HCT116 (cell line): ENCODE data around the gene EYA2. TPM values are rescaled to one million over a fixed set of nuclear protein-coding genes. Genes with fewer than 3 reads are reported as not detected.

Experiments used
- ATAC-seq: fragments of 200-7000 bp; cut with Tn5 transposase; 2 replicates; pipeline ENCODE4 v1.9.1; 2020; ENCODE audit warnings: mild to moderate bottlenecking, moderate library complexity
- BruUV-seq: library from RNA; stranded (reverse); fragments of 400-500 nt; replicated peaks from 2 replicates; lab custom pipeline; 2021; lab: Mats Ljungman, UMichigan
- CTCF ChIA-PET: fragments of 300-600 bp; sonication (Branson Sonifier 250); formaldehyde crosslinking; loops from one replicate; lab custom pipeline; 2021; ENCODE audit warnings: antibody characterized with exemption; lab: Charles Lee
- POLR2A ChIA-PET: fragments of 300-600, 350-600 bp; sonication (Branson Sonifier 250); formaldehyde crosslinking; loops from one replicate; lab custom pipeline; 2021; ENCODE audit warnings: antibody characterized with exemption; lab: Charles Lee
- RAD21 ChIA-PET, 2 experiments: fragments of 300-600 bp; sonication (Branson Sonifier 250); formaldehyde crosslinking; loops; one replicate each; lab custom pipeline; 2023; ENCODE audit warnings: low total read pairs in 2 of 2; ENCODE audit not compliant: uncharacterized antibody in 2 of 2, unreplicated experiment in 2 of 2, low non-redundant PET in 1 of 2; lab: Charles Lee
- DNase-seq: peaks from one replicate; pipeline ENCODE4 v3.0.0-alpha.2; 2010; ENCODE audit warnings: low read depth, low spot score
- H2AFZ ChIP-seq: fragments of 200-600 bp; shearing (Covaris generic), sonication (generic); 2 replicates; pipeline ENCODE4 v1.6.1; 2017; ENCODE audit warnings: low read depth, mixed run types, mixed read lengths, antibody characterized with exemption, low read length; ENCODE audit not compliant: poor library complexity, severe bottlenecking
- H3K27ac ChIP-seq: 2 replicates; pipeline ENCODE4 v1.5.1; 2012; ENCODE audit warnings: low read depth, low read length
- H3K27me3 ChIP-seq: fragments of 200-600 bp; sonication (generic); 2 replicates; pipeline ENCODE4 v1.6.1; 2016; ENCODE audit warnings: mixed run types, low read length, mixed read lengths; ENCODE audit not compliant: insufficient read depth
- H3K36me3 ChIP-seq, 2 experiments: fragments of 200-500 bp in 1 of 2; fragments of 200-600 bp in 1 of 2; sonication (Bioruptor generic) in 1 of 2; sonication (generic) in 1 of 2; 2 replicates each; pipeline versions ENCODE4 v1.5.1 to v1.6.1; 2014 to 2016; ENCODE audit warnings: low read length in 2 of 2, inconsistent platforms in 1 of 2, mixed read lengths in 1 of 2, mixed run types in 1 of 2; ENCODE audit not compliant: insufficient read depth in 2 of 2, control insufficient read depth in 1 of 2
- H3K4me1 ChIP-seq, 2 experiments: fragments of 200-600 bp in 1 of 2; sonication (generic) in 1 of 2; 2 replicates each; pipeline versions ENCODE4 v1.5.1 to v1.6.1; 2012 to 2017; ENCODE audit warnings: low read length in 2 of 2, inconsistent platforms in 1 of 2, mild to moderate bottlenecking in 1 of 2, mixed read lengths in 1 of 2, mixed run types in 1 of 2, moderate library complexity in 1 of 2; ENCODE audit not compliant: insufficient read depth in 2 of 2, control insufficient read depth in 1 of 2
- H3K4me2 ChIP-seq: fragments of 200-600 bp; sonication (generic); 2 replicates; pipeline ENCODE4 v1.6.1; 2017; ENCODE audit warnings: mixed run types, low read length, mixed read lengths
- H3K4me3 ChIP-seq, 2 experiments: fragments of 200-600 bp in 1 of 2; sonication (generic) in 1 of 2; replicated peaks in 1 of 2; 2 replicates each; pipeline ENCODE4 v1.5.1; 2011 to 2016; ENCODE audit warnings: low read length in 2 of 2, control low read depth in 1 of 2, low read depth in 1 of 2, mild to moderate bottlenecking in 1 of 2, mixed read lengths in 1 of 2, mixed run types in 1 of 2
- H3K79me2 ChIP-seq: fragments of 200-600 bp; sonication (generic); 2 replicates; pipeline ENCODE4 v1.6.1; 2017; ENCODE audit warnings: mild to moderate bottlenecking, mixed run types, low read length, moderate library complexity, mixed read lengths; ENCODE audit not compliant: insufficient read depth
- H3K9ac ChIP-seq: fragments of 200-600 bp; sonication (generic); 2 replicates; pipeline ENCODE4 v1.6.1; 2016; ENCODE audit warnings: low read length, mixed read lengths
- H3K9me2 ChIP-seq: fragments of 200-600 bp; sonication (generic), shearing (Covaris generic); 2 replicates; pipeline ENCODE4 v1.6.1; 2017; ENCODE audit warnings: mixed run types, mild to moderate bottlenecking, moderate library complexity; ENCODE audit not compliant: insufficient read depth
- H3K9me3 ChIP-seq, 2 experiments: fragments of 200-500 bp in 1 of 2; fragments of 200-600 bp in 1 of 2; sonication (Bioruptor generic) in 1 of 2; sonication (generic) in 1 of 2; 2 replicates each; pipeline ENCODE4 v1.6.1; 2014 to 2017; ENCODE audit warnings: low read length in 2 of 2, mixed read lengths in 2 of 2, inconsistent platforms in 1 of 2, low read depth in 1 of 2, mild to moderate bottlenecking in 1 of 2, mixed run types in 1 of 2, moderate library complexity in 1 of 2; ENCODE audit not compliant: control insufficient read depth in 1 of 2, insufficient read depth in 1 of 2
- H4K20me1 ChIP-seq: fragments of 200-600 bp; sonication (generic), shearing (Covaris generic); 2 replicates; pipeline ENCODE4 v1.6.1; 2017; ENCODE audit warnings: mixed run types, mild to moderate bottlenecking, moderate library complexity; ENCODE audit not compliant: insufficient read depth
- CBX3 ChIP-seq: IDR thresholded peaks from 2 replicates; pipeline ENCODE4 v1.6.1; 2012; ENCODE audit warnings: low read depth
- CEBPB ChIP-seq: IDR thresholded peaks from 2 replicates; pipeline ENCODE4 v1.6.1; 2012; ENCODE audit warnings: low read depth
- EGR1 ChIP-seq: IDR thresholded peaks from 2 replicates; pipeline ENCODE4 v1.6.1; 2012; ENCODE audit warnings: low read depth
- EZH2 ChIP-seq: fragments of 200-600 bp; sonication (generic); IDR thresholded peaks from 2 replicates; pipeline ENCODE4 v1.6.1; 2017; ENCODE audit warnings: antibody characterized with exemption, mixed run types
- EZH2phosphoT487 ChIP-seq: fragments of 200-600 bp; IDR thresholded peaks from 2 replicates; pipeline ENCODE4 v1.6.1; 2018; ENCODE audit warnings: antibody characterized with exemption, borderline replicate concordance
- FOSL1 ChIP-seq: IDR thresholded peaks from 2 replicates; pipeline ENCODE4 v1.6.1; 2012; ENCODE audit warnings: low read depth
- JUND ChIP-seq: IDR thresholded peaks from 2 replicates; pipeline ENCODE4 v1.6.1; 2012
- MAX ChIP-seq: IDR thresholded peaks from 2 replicates; pipeline ENCODE4 v1.6.1; 2012
- POLR2AphosphoS5 ChIP-seq: IDR thresholded peaks from 2 replicates; pipeline ENCODE4 v1.6.1; 2011; ENCODE audit warnings: mild to moderate bottlenecking, low read depth, low read length, moderate library complexity
- RAD21 ChIP-seq: IDR thresholded peaks from 2 replicates; pipeline ENCODE4 v1.6.1; 2012; ENCODE audit warnings: low read depth, mild to moderate bottlenecking
- SIN3A ChIP-seq: IDR thresholded peaks from 2 replicates; pipeline ENCODE4 v1.6.1; 2012; ENCODE audit warnings: low read depth
- SRF ChIP-seq: IDR thresholded peaks from 2 replicates; pipeline ENCODE4 v1.6.1; 2012; ENCODE audit warnings: low read depth
- TCF7L2 ChIP-seq: IDR thresholded peaks from 2 replicates; pipeline ENCODE4 v1.7.0; 2011; ENCODE audit warnings: borderline replicate concordance, inconsistent platforms; ENCODE audit not compliant: insufficient read depth, insufficient read length; ENCODE audit errors: extremely low read depth
- ZFX ChIP-seq: fragments of 450-650 bp; IDR thresholded peaks from 2 replicates; pipeline ENCODE4 v1.6.1; 2017
- intact Hi-C: fragments of 100-400 bp; cut with micrococcal nuclease; formaldehyde crosslinking; loops from 2 replicates; pipeline ENCODE4 v1.10.0; 2022
- total RNA-seq: library from RNA; stranded (reverse); gene quantifications from one replicate; pipeline ENCODE4 v1.2.1, GENCODE V29; 2021; ENCODE audit not compliant: unreplicated experiment

EYA2 gene
- total RNA-seq, 1 experiment from 2014 or later, result not detected

DNA sequence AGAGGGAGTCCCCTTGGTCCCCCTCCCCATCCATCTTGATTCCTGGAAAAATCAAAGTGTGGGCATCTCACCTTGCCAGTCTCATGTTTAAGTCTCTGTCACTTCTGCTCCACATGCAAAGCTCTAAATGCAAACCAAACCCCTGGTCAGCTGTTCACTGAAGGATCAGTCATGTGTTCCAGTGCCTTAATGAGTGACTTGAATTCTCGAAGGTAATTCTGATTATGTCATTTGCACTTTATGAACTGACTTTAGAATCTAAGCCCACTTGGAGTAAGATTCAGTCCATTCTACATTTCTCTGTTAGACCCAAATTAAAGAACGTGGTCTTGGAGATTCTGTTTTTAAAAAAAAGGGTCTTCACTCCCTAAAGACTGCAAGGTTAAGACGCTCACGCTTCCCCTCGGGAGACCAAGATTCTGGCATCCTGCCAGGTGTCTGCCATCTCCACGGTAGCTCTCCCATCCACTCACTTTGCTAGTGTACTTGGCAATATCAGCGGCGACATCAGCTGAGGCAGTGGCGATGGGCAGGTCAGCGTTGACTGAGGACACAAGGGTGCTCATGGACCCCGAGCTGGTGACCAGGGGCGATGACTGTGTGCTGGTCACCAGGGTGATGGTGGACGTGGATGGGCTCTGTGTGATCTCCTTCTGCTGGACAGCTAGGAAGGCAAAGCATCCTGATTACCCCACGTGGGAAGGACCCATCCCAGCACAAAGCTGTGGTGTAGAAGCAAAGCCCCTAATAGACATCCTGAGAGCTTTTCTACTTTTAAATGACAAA is 341.4 kb downstream of the EYA2 start:
- Histone ChIP-seq H3K4me3 (no peak overlapping the region), H2AFZ (no peak overlapping the region), H3K79me2 (no peaks in the 10 kb centered on the region), H3K27ac (no peak overlapping the region), H3K9me2 (no peaks in the 10 kb centered on the region), H3K9me3 (no peaks in the 10 kb centered on the region), H3K36me3 (peaks cover 29 to 31% of the 10 kb centered on the region in 2 experiments), H3K9ac (no peak overlapping the region), H3K4me2 (no peak overlapping the region), H4K20me1 (no peaks in the 10 kb centered on the region; the same call in 1 of the 2 replicates), H3K4me1 (no peaks in the 10 kb centered on the region), H3K27me3 (no peaks in the 10 kb centered on the region)
- ChIA-PET CTCF (no interaction called here), RAD21 (no interaction called here), POLR2A (no interaction called here)
- ATAC-seq (no peak), DNase-seq (no peak)
- TF ChIP-seq EGR1 (no peak), JUND (no peak), POLR2AphosphoS5 (no peak), SIN3A (no peak), MAX (no peak), CBX3 (no peak), SRF (no peak), EZH2phosphoT487 (no peak), ZFX (no peak), RAD21 (no peak), EZH2 (no peak), FOSL1 (no peak), TCF7L2 (no peak), CEBPB (no peak)
- intact Hi-C loops, result no loop called here
- BruUV-seq, result no TSS peak
